DND-41 (cell line): ENCODE results near the gene PGF.

Source experiments
- CTCF ChIP-seq: IDR thresholded peaks from 2 replicates; pipeline ENCODE4 v1.5.1; 2012; ENCODE audit warnings: borderline replicate concordance, low read length, moderate library complexity, mild to moderate bottlenecking; ENCODE audit not compliant: poor library complexity, severe bottlenecking; ENCODE audit errors: extremely low read depth
- EZH2 ChIP-seq: IDR thresholded peaks from 3 replicates; pipeline ENCODE4 v1.6.1; 2012; ENCODE audit warnings: borderline replicate concordance, low read depth, mild to moderate bottlenecking, moderate library complexity, low read length, inconsistent platforms; ENCODE audit not compliant: severe bottlenecking

- no peak for TF ChIP-seq CTCF
- no peak for TF ChIP-seq EZH2
Measured at GRCh38 chr14:74911221-74911620, 44.2 kb downstream of the PGF start.
